HG02763 (cell line): Measurements from ENCODE around the gene ELOVL2.
"Not testable (repeated sequence)": the region's sequence is repeated elsewhere in the genome, so short reads cannot be mapped to it uniquely, and the experiment has no call there.

Experiments
- ATAC-seq: cut with Tn5 transposase; IDR thresholded peaks from one replicate; pipeline ENCODE4 v1.9.1; 2021; ENCODE audit warnings: mild to moderate bottlenecking, moderate library complexity; ENCODE audit not compliant: unreplicated experiment

The ELOVL2 gene

DNA sequence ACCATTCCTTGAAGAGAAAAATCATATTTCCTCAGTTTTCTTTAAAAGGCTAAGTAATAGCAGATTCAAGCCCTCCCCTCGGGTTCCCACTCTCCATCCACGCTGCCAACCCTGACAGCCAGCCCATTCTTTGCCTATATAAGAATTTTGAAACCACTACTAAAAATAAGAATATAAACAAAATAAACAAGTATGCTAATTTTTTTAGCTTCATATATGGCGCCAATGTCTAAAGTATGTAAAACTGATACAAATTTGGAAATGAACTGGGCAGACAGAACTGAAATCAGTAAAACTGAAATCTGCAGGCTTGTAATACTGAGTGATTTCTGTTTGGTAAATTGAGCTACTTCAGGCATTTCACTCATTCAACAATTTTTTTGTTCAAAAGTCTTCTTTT lies 19.0 kb downstream of the ELOVL2 start:
- ATAC-seq: no peak

DNA sequence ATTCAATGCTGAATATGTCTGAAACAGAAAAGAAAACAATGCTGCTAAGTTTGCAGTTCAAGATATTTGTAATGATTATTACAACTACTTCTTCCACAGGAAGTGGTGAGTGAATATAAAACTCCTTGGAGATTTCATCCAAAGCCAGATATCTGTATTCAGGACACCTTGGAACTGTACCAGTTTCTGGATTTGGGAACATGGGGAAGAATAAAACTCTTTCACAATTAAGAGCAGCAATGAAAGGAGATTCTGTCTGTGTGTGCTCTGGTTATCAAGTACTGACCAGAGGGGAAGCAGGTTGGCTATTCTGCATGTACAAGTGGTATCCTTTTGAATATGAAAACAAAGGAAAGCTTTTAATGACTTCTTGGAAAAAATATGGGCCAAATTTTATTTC lies 21.1 kb downstream of the ELOVL2 start:
- ATAC-seq: no peak

DNA sequence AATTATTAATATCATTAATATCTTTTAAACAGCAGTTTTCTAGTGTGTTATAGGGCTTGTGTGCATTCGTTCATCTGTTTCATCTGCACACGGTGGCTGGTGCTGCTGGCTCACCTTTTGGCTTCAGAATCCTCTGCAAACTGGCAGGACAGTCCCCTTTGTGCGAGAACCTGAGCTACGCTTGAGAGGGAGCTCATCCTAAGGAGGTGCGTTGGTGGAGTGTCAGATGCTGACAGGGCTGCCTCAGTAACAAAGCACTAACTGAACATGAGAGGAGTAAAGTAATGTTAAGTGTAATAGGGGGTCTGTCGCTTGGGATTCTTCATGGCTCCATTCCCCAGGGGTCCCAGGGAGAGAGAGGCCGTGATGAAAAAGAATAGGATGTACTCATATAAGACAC lies 22.4 kb downstream of the ELOVL2 start:
- ATAC-seq: no peak

DNA sequence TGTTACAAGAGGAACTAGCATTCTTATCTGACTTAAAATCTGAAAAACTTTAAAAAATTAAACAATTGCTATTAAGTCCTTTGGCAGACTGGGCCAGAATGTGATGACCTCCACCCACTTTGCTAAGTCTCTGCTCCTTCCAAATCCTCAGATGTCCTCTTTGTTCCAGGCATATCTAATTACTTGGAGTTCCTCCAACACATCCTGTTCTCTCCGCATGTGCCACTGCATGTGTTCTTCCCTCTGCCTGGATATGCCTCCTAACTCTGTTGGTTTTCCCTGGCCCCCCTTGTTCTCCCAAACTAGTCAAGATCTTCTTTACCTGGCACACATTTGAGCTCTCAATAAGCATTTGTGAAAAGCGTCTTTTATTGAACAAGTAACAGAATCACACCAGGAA lies 23.1 kb downstream of the ELOVL2 start:
- ATAC-seq: no peak

DNA sequence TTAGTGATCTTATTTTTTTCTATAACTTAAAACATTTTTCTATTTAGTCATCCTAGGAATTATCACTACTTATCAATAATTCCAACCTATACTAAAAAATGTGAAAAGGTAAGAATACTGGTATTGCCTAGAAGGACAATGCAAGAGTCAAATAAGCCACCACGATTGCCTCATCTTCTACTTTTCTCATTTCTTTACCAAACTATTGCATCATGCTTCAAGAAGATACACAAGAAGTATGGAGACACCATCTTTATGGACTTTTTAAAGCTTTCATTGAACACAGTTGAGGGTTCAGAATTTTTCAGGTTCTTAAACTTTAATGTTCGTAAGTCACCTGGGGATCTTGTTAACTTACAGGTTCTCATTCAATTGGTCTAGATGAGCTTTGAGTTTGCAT lies 25.9 kb downstream of the ELOVL2 start:
- no peak for ATAC-seq

DNA sequence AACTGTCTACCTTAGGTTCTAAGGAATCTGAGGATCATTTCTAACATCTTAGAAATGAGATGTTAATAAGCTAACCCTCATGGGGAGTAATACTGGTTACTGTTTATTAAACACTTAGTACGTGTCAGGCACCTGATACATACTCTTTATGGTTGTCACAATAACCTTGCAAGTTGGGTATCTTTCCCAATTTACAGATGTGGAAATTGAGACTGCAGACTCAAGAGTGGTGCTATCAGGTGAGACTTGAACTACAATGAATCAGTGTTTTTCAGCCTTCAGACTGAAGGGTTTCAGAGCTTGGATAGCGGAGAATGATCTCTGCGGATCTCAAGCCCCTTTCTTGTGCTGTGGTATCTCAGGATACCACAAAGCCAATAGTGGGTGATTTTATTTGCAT lies 27.0 kb downstream of the ELOVL2 start:
- ATAC-seq: no peak

DNA sequence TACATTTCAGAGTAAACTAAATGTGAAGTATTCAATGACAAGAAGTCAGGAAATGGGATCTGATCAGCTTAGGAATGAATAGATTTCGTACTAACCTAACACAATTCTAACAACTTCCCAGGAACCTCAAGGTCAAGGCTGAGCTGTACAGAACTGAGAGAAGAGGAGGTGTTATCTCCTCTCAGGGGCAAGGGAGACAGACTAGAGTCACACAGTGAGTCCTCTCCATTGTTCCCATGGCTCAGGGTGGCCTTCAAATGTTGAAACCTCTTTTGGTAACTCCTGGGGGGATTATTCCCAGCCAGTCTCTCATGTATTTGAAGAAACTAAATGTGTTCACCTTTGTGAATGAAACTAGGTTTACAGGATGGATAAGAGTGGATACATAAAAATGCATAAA lies 27.7 kb downstream of the ELOVL2 start:
- ATAC-seq: no peak

DNA sequence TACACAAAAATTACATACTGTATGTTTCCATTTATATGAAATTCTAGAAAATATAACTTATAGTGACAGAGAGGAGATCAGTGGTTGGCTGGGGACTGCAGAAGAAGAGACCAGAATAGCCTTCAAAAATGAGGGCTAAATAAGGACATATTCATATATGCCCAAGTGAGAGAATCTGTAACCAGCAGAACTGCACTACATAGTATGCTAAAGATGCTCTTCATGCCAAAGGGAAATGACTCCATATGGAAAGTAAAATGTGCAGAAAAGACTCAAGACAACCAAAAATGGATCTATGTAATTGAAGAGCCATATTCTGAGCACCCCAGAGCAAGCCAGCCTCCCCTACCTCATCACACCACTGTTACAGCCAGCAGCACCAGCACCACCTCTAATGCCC lies 29.0 kb downstream of the ELOVL2 start:
- no peak for ATAC-seq

DNA sequence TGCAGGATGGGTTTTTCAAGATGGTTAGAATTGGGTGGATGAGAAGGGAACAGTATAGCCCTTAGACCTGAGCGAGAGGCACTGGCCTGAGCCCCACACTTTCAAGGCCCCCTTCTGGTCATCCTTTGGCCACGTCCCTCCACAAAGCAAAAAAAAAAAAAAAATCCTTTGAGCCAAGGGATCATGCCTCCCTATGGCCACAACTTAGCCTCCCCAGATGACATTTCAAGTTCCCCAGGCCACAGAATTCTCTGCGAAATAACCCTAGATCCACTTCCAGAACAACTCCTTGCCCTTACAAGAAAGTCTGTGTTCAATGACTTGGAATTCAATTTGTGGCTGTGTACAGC lies 30.4 kb downstream of the ELOVL2 start:
- no peak for ATAC-seq

DNA sequence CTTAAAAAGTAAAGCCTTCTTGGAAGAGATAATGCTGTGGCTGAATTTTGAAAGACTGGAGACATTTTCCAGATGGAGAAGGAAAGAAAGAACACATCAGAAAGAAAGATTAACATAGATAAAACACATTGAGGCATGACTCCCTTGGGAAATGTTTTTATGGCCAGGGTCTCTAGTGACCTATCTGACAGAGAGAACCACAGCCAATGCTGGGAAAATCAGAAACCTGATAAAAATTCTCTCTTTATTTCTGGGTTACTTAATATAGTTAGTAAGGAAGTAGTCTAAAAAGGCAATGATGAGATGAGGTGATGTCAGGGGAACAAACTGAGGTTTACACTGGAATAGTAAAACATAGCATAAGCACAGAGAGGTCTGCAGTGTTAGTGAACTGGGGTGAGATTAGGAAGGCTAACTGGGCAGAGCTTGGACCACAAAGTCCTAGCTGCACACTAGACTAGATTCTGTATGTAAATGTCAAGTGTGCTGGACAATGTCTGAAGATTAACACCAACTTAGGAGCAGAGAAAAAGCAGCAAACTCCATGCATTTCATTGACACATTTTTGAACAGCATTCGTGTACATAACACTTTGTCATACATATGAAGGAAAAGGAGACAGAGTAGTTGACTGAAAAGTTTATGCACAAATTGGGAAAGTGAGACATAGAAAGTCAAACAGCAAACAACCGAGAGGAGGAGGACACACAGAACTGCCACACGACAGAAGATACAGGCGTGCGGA lies 31.0 kb downstream of the ELOVL2 start:
- ATAC-seq: no peak

DNA sequence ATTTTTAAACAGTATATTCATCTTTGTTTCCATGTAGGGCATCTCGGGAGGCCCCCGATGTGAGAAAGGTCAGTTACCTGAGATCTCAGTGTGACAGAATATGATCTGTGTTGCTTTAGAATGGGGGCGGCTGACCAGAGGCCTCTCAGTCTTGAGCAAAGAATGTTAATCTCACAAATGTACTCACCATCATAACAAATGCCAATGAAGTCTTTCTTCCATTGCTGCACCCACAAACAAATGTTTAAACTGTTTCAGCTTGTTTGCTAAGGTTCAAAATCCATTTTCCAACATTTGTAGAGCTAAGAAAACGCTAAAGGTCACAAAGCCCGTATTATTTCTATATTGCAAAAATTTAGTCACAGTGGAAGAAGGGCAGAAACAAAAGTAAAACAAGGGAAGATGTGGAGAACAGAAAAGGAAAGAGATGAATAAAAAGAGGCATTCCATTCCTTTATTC lies 31.8 kb downstream of the ELOVL2 start:
- no peak for ATAC-seq

DNA sequence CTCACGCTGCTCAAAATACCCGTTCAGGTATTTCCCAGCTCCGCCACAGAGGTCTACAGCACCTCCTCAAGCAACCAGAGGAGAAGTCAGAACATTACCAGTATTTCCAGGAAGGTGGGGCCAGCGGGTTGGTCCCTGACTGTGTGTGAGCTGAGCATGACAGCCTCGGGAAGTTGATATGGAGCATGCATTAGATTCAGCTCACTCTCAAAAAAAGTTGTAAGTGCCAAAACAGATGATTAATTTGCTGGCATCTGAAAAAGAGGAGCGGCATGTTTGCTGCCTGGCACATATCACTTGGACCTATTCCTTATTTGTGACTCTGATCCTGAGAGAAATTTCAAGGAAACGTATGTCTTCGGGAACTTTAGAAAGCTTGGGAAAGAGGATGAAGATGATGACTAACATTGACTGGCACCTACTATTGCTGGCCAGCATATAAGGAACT lies 32.3 kb downstream of the ELOVL2 start:
- ATAC-seq: no peak

DNA sequence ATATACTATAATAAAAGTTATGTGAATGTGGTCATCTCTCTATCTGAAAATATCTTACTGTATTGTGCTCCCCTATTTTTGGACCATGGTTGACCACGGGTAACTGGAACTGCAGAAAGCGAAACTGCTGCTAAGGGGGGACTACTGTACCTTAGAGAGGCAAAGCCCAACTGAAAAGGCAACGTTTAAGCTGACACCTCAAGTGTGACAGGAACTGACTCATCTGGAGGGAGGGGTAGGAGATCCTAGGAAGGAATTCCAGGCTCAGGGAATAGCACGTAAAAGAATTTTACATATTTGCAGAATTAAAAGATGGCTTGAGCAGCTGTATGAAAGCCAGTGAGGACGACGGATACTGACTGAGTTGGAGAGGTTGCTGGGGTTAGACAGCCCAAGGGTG lies 34.8 kb downstream of the ELOVL2 start:
- ATAC-seq: no peak

DNA sequence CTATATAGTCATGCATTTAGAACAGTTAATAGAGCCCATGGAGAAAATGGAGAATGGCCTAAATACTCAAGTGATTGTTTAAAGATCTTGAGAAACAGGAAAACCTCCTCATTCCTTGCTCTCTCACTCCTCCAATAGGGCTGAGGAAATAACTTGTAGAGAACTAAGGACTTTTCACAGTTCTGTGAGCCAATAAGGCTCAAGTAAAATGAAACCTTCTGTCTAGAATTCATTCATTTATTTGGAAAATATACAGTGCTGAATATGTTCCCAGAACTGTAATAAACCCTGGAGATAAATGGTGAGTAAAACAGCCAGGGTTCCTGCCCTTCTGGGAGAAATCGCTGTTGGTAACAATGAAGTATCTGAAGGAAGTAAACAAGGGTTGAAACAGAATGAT lies 35.3 kb downstream of the ELOVL2 start:
- no peak for ATAC-seq

DNA sequence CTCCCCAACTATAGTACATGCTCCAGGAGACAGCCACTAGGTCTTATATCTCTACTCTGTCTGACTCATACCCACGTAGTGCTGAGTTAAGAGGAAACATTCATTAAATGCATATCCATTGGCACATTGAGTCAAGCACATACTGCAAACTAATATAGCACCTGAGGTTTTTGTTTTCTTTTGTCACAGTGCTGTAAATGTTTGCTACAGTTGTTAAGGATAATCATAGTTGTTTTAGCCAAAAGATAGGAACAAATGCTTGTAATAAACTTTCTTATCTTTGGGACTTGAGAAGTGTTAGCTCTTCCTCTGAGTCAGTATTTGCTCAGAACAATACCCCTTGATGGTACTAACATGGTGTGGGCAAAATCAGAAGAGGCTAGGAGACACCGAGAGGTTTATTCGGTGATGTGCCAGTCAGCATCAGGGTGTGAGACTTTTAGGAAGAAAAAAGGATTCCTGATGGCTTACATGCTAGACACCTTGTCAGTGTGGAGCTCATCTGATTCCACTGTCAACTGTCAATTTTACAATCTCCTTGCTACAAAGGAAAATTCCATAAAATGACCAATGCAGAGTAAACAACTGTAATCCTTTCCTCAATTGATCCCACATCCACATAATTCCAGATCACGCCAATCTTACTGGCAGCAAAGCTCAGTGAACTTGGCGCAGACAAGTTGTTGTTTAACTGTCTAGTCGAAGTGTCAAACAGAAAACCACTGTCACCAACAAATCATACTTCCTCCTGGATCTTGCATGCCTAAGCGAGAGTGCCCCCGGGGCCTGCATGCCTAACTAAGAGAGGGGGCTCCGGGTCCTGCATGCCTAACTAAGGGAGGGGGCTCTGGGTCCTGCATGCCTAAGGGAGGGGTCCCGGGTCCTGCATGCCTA lies 36.1 kb downstream of the ELOVL2 start:
- no peak for ATAC-seq

DNA sequence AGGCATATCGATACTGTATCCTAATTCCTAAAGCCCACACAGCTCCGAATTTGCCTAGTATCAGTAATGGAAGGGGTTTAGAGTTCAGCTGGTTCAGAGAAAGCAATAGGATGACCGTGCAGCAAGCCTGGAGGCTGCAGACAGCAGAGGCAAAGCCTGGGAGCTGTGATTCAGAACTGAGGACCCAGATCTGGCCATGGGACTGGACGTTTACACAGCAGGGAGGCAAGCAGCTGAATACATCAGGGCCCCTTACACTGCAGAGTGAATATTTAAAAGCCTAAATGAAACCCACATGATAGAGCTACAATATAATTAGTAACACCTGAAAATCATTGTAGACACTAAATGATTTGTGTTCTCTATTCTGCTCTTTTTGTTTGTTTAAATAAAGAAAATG lies 38.0 kb downstream of the ELOVL2 start:
- no peak for ATAC-seq

DNA sequence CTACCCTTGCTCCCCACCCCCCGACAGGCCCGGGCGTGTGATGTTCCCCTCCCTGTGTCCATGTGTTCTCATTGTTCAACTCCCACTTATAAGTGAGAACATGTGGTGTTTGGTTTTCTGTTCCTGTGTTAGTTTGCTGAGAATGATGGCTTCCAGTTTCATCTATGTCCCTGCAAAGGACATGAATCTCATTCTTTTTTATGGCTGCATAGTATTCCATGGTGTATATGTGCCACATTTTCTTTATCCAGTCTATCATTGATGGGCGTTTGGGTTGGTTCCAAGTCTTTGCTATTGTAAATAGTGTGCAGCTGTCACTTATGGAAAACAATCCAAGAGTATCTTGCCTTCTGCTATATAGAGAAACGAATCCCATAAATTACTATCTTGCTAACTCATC lies 40.8 kb downstream of the ELOVL2 start:
- ATAC-seq: not testable (repeated sequence)

DNA sequence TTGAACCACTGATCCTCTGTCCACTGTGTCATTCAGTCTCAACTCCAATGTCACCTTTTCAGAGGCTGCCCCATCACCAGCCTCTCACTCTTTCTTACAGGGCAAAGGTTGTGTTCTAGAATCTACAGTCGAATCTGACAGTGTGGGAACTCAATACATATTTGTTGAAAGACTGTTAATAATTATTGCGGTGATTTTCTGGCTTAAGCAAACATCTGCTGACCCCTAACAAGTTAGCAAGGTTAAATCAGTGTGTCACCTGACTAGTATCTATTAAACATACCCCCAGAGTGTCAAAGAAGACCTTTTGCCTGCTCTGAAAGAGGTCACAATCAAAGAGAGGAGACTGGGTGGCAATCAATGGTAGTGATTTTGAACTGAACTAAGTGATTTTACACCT lies 41.9 kb downstream of the ELOVL2 start:
- ATAC-seq: no peak

DNA sequence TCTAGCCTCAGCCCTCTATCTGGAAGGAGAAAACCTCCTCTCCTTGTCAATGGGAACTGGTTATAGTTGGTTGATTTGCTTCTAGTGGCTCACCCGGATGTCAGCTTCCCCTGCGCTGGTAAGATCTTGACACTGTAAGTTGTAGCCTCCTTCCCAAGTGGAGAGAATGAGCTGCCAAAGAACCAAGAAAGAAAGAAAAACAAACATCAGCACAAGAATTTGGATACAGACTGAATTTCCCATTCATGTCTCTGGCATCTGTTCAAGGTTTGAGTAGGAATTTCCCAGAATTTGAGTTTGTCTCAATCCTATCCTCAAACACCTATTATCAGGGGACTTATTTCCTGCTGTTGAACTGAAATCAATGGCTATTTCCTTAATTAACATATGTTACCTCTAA lies 44.1 kb downstream of the ELOVL2 start:
- no peak for ATAC-seq

DNA sequence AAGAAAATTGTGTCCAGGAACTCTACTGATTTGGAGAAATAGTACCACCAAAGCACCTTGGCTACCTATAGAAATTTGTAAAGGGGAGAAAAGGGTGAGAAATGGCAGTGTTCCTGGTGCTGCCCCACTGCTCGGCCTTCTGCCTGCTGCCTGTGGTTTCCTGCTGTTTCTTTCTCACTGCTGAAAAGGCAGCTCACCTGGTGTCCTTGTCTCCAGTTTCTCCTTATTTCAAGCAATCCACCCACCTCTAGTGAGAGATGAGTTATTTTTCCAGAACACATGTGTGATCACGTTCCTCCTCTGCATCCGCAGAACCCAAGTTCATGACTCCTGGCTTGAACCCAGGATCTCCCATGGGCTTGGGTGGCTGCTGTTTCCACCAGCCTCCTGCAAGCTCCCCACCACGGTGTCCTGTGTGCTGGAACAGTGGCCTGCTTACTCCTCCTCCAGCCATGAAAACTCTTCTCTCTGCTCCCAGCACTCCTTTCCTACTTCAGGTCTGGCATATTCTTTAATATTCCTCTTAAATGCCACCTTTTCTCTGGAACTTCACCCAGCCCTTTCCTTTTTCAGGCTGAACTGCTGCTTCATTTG lies 48.9 kb downstream of the ELOVL2 start:
- no peak for ATAC-seq

DNA sequence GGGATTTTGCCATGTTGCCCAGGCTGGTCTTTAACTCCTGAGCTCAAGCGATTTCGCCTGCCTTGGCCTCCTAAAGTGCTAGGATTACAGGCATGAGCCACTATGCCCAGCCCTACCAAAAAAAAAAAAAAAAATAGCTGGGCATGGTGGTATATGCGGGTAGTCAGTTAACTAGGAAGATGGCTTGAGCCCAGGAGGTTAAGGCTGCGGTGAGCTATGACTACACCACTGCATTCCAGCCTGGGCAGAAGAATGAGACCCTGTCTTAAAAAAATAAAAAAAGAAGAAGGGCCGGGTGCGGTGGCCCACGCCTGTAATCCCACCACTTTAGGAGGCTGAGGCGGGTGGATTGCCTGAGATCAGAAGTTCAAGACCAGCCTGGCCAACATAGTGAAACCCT lies 50.2 kb downstream of the ELOVL2 start:
- no peak for ATAC-seq

DNA sequence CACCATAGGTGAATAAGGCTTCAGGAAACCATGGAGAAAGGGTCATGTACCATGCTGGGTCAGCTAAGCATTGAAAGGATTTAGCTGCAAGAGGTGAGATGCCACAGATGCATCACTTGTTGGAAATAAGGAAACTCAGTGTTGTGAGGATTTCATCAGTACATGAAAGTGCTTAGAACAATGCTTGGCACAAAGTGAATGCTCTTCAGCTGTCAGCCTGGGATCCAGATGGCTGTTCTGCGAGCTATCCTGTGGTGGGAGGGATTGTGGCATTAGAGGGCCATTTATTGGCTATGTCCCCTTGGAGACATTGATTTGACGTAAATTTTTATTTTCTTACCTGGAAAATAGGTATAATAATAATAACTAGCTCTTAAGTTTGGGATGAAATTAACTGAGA lies 53.0 kb downstream of the ELOVL2 start:
- ATAC-seq: no peak
